ENCODE results near the gene HLA-DMB. TPM values are rescaled to one million over a fixed set of nuclear protein-coding genes. Genes with fewer than 3 reads are reported as not detected.

Gene HLA-DMB
- total and polyA plus RNA-seq, 2 donors (not counting 1 experiment from before 2014, with no cell fraction given) = 0.28 to 0.83 TPM

- Histone ChIP-seq H3K27ac (ENCODE audit: insufficient read depth, low read length) (no peak overlapping the region), H3K79me2 (ENCODE audit: control insufficient read depth, insufficient read depth, low read length) (peaks cover 25% of the 10 kb centered on the region), H3K4me1 (ENCODE audit: control insufficient read depth, extremely low read depth, insufficient read depth, low read length) (no peaks in the 10 kb centered on the region), H3K9me3 (ENCODE audit: control insufficient read depth, insufficient read depth, low read depth, low read length) (no peaks in the 10 kb centered on the region), H3K27me3 (ENCODE audit: control insufficient read depth, insufficient read depth, low read length) (no peaks in the 10 kb centered on the region), H3K9ac (ENCODE audit: insufficient read depth, low read length) (no peak overlapping the region), H3K4me2 (ENCODE audit: extremely low read depth, insufficient read depth, low read length) (no peak overlapping the region), H4K20me1 (ENCODE audit: control insufficient read depth, extremely low read depth, insufficient read depth, low read length) (no peaks in the 10 kb centered on the region), H3K4me3 (replicated peaks in 1 of 4; ENCODE audit: control extremely low read depth in 1 of 4, insufficient read depth in 1 of 4, low read depth in 3 of 4, low read length in 4 of 4) (no peak overlapping the region), H3K36me3 (ENCODE audit: control insufficient read depth, insufficient read depth, low read length) (peaks cover 21% of the 10 kb centered on the region), H2AFZ (ENCODE audit: low read length) (no peak overlapping the region)
- no peak for DNase-seq (ENCODE audit: low read depth in 2 of 2)
- no peak for TF ChIP-seq EZH2 (IDR thresholded peaks at IDR 0.05; ENCODE audit: low read length, missing control alignments)
- TF ChIP-seq CTCF (conservative IDR thresholded peaks at IDR 0.05 in 1 of 2, IDR thresholded peaks at IDR 0.05 in 1 of 2; ENCODE audit: low read depth in 1 of 2, low read length in 2 of 2) = no peak
Observed at GRCh38 chr6:32982084-32982701, 41.4 kb upstream of the HLA-DMB start.

GRCh38 chr6:32980488-32981038 is 39.7 kb upstream of the HLA-DMB start:
- H3K4me2 ChIP-seq (ENCODE audit: extremely low read depth, insufficient read depth, low read length) = no peak overlapping the region
- H3K9me3 ChIP-seq (ENCODE audit: control insufficient read depth, insufficient read depth, low read depth, low read length) = no peaks in the 10 kb centered on the region
- TF ChIP-seq CTCF (conservative IDR thresholded peaks at IDR 0.05 in 1 of 2, IDR thresholded peaks at IDR 0.05 in 1 of 2; ENCODE audit: low read depth in 1 of 2, low read length in 2 of 2) (no peak), EZH2 (IDR thresholded peaks at IDR 0.05; ENCODE audit: low read length, missing control alignments) (no peak)
- H3K36me3 ChIP-seq (ENCODE audit: control insufficient read depth, insufficient read depth, low read length) = peaks cover 31% of the 10 kb centered on the region
- H3K27ac ChIP-seq (ENCODE audit: insufficient read depth, low read length) = no peak overlapping the region
- peaks cover 7% of the 10 kb centered on the region for H4K20me1 ChIP-seq (ENCODE audit: control insufficient read depth, extremely low read depth, insufficient read depth, low read length)
- H3K9ac ChIP-seq (ENCODE audit: insufficient read depth, low read length) = no peak overlapping the region
- H3K79me2 ChIP-seq (ENCODE audit: control insufficient read depth, insufficient read depth, low read length) = peaks cover 41% of the 10 kb centered on the region
- H3K4me3 ChIP-seq (replicated peaks in 1 of 4; ENCODE audit: control extremely low read depth in 1 of 4, insufficient read depth in 1 of 4, low read depth in 3 of 4, low read length in 4 of 4) = no peak overlapping the region
- DNase-seq (ENCODE audit: low read depth in 2 of 2) = no peak
- no peaks in the 10 kb centered on the region for H3K27me3 ChIP-seq (ENCODE audit: control insufficient read depth, insufficient read depth, low read length)
- no peak overlapping the region for H2AFZ ChIP-seq (ENCODE audit: low read length)
- peaks cover 5% of the 10 kb centered on the region for H3K4me1 ChIP-seq (ENCODE audit: control insufficient read depth, extremely low read depth, insufficient read depth, low read length)

- no peak for DNase-seq (ENCODE audit: low read depth in 2 of 2)
- H2AFZ ChIP-seq (ENCODE audit: low read length) = no peak overlapping the region
- peaks cover 32% of the 10 kb centered on the region for H3K36me3 ChIP-seq (ENCODE audit: control insufficient read depth, insufficient read depth, low read length)
- H4K20me1 ChIP-seq (ENCODE audit: control insufficient read depth, extremely low read depth, insufficient read depth, low read length) = peaks cover 13% of the 10 kb centered on the region
- no peak for TF ChIP-seq CTCF (conservative IDR thresholded peaks at IDR 0.05 in 1 of 2, IDR thresholded peaks at IDR 0.05 in 1 of 2; ENCODE audit: low read depth in 1 of 2, low read length in 2 of 2)
- H3K27ac ChIP-seq (ENCODE audit: insufficient read depth, low read length) = no peak overlapping the region
- H3K4me1 ChIP-seq (ENCODE audit: control insufficient read depth, extremely low read depth, insufficient read depth, low read length) = peaks cover 5% of the 10 kb centered on the region
- no peaks in the 10 kb centered on the region for H3K9me3 ChIP-seq (ENCODE audit: control insufficient read depth, insufficient read depth, low read depth, low read length)
- no peak overlapping the region for H3K4me2 ChIP-seq (ENCODE audit: extremely low read depth, insufficient read depth, low read length)
- no peak overlapping the region for H3K4me3 ChIP-seq (replicated peaks in 1 of 4; ENCODE audit: control extremely low read depth in 1 of 4, insufficient read depth in 1 of 4, low read depth in 3 of 4, low read length in 4 of 4)
- H3K79me2 ChIP-seq (ENCODE audit: control insufficient read depth, insufficient read depth, low read length) = peaks cover 48% of the 10 kb centered on the region
- H3K27me3 ChIP-seq (ENCODE audit: control insufficient read depth, insufficient read depth, low read length) = no peaks in the 10 kb centered on the region
- H3K9ac ChIP-seq (ENCODE audit: insufficient read depth, low read length) = no peak overlapping the region
Observed at GRCh38 chr6:32979720-32980487, 39.1 kb upstream of the HLA-DMB start.

Measured in fibroblast of lung (primary cell).